Measurements from ENCODE around the gene OPA1.

The OPA1 gene

DNA sequence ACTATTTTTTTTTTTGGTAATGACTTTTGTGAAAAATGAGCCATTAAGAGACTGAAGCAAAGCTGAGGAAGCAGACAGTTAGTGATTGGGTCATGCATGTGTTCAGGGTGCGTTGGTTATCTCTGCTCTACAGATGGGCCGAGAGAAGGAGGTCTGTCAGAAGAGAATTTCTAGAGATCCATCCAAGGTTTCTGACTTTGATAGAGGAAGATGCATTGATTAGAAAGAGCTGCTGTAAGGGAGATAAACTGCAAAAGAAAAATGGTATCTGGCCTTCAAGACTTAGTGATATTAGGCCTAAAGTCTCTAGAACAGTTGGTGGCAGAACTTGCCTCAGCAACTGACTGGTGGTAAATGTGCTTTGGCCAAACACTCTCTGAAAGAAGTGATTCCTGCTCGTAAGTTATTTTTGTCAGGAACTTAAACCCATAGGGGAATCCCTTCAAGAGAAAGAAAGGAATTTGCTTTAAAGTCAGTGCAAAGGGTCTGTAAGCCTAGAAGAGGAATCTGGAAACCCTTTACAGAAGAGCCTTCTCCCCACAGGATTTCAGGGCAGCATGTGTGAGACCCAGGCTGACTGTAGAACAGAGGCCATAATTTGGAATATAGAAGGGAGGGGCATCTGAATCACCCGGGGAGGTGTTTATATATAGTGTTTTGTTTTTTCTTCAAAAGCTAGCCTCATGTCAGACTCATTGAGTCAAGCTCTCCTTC, 67.8 kb downstream of the OPA1 start:
- TF ChIP-seq, protein P1, sequence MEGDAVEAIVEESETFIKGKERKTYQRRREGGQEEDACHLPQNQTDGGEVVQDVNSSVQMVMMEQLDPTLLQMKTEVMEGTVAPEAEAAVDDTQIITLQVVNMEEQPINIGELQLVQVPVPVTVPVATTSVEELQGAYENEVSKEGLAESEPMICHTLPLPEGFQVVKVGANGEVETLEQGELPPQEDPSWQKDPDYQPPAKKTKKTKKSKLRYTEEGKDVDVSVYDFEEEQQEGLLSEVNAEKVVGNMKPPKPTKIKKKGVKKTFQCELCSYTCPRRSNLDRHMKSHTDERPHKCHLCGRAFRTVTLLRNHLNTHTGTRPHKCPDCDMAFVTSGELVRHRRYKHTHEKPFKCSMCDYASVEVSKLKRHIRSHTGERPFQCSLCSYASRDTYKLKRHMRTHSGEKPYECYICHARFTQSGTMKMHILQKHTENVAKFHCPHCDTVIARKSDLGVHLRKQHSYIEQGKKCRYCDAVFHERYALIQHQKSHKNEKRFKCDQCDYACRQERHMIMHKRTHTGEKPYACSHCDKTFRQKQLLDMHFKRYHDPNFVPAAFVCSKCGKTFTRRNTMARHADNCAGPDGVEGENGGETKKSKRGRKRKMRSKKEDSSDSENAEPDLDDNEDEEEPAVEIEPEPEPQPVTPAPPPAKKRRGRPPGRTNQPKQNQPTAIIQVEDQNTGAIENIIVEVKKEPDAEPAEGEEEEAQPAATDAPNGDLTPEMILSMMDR (IDR thresholded peaks at IDR 0.05): no peak
- TF ChIP-seq ZFX (IDR thresholded peaks at IDR 0.05; ENCODE audit: borderline replicate concordance): no peak
- H3K27ac ChIP-seq: no peak overlapping the region

DNA sequence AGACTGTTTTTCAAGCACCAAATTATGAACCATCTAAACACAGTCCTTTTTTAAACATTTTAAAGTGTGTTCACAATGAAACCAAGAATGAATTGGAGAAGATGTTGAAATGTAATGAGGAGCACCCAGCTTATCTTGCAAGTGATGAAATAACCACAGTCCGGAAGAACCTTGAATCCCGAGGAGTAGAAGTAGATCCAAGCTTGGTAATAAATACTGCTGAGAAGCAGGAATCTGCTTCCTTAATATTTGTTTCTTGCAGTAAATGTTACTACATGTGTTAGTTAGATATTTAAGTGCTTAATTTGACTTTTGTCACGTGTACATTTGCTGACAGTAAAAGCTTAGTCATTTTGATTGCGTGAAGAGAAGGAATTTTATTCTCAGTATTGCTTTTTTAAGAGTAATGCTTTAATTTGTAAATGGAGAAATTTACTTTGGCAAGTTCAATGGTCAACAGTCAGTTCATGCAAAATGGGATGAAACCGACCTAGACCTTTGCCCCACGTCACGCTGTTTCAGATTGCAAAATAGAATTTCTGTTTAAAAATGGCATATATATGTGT, 69.8 kb downstream of the OPA1 start:
- TF ChIP-seq, protein P1 (IDR thresholded peaks at IDR 0.05): no peak
- no peak for TF ChIP-seq ZFX (IDR thresholded peaks at IDR 0.05; ENCODE audit: borderline replicate concordance)
- no peak overlapping the region for H3K27ac ChIP-seq

DNA sequence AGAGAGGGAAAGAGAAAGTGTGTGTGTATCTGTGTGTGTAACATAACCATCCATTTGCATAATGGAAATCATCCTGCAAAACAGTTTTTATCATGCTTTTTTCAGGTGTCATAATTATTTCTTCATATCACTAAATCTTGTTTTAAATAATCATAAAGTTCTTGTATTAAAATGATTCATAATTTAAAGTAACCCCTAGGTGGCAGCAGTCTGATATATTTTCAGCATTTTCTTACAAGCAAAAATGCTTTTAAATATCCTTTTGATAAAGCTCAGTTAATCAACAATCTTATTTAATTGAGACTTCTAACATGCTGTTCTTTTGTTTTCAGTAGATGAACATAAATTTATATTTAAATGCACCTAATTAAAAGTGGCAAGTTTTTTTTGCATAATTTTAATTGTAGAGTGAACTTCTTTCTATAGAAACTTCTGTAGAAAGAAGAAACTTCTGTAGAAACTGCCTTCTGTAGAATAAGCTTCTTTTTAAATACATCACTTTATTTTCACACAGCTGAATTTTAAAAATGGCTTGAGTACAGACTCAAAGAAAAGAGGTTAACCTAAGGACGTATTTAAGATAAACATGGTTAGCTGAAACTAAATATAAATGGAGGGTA, 72.5 kb downstream of the OPA1 start:
- no peak for TF ChIP-seq ZFX (IDR thresholded peaks at IDR 0.05; ENCODE audit: borderline replicate concordance)
- TF ChIP-seq, protein P1 (IDR thresholded peaks at IDR 0.05): peak; percentile 73
- H3K27ac ChIP-seq: no peak overlapping the region

DNA sequence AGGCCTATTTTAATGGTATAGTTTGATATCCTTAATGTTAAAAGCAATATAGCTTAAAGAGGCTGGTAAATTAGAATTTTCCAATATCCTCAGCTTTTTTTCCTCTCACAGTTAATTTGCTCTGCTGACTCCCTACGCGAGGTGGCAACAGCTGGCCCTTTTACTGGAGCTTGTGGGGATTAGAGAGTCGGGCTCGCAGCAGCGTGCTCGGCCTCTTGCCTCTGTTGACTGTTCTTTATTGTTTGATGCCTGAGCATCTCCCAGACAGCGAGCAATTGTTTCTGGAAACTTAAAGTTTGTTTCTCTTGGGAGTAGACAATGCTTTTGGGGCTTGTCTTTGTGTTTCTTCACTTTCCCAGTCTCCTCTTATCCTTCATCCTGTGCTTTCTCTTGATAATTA, 80.8 kb downstream of the OPA1 start:
- no peak overlapping the region for H3K27ac ChIP-seq
- TF ChIP-seq, protein P1 (IDR thresholded peaks at IDR 0.05): no peak
- TF ChIP-seq ZFX (IDR thresholded peaks at IDR 0.05; ENCODE audit: borderline replicate concordance): no peak

DNA sequence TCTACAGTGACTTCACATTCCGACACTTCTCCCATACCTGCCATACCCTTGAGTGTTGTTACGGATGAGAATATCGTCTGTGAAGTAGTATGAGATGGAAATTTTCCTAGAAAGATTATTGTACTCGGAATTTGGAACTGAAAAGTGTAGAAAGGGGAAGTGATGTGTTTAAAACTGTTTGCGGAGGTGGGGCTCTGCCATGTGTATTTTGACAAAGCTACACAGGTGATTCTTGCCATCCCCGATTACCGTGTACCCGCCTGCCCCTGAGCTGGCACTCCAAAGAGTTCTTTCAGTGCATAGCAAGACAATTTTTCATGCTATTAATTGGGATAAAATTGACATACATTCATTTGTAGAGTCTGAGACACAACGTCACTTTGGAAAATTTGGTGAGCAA, 81.7 kb downstream of the OPA1 start:
- TF ChIP-seq ZFX (IDR thresholded peaks at IDR 0.05; ENCODE audit: borderline replicate concordance): no peak
- TF ChIP-seq, protein P1 (IDR thresholded peaks at IDR 0.05): no peak
- H3K27ac ChIP-seq: no peak overlapping the region

DNA sequence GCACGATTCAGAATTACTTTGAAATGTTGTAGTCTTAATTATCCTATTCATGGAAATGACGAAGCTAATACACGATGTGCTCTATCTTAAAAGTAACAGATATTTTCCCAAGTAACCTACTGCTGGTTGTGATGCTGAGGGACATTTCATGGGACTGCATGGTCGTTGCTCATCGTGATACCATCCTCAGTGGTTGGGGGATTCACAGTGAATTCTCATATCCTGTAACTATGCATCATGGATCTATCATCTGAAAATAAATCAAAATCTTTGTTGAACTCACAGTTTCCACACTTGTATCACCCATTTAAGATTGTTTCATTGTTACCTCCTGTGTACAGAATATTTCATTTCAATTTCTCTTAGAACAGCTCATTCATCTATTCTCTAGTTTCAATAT, 84.7 kb downstream of the OPA1 start:
- no peak overlapping the region for H3K27ac ChIP-seq
- no peak for TF ChIP-seq ZFX (IDR thresholded peaks at IDR 0.05; ENCODE audit: borderline replicate concordance)
- TF ChIP-seq, protein P1 (IDR thresholded peaks at IDR 0.05): no peak

DNA sequence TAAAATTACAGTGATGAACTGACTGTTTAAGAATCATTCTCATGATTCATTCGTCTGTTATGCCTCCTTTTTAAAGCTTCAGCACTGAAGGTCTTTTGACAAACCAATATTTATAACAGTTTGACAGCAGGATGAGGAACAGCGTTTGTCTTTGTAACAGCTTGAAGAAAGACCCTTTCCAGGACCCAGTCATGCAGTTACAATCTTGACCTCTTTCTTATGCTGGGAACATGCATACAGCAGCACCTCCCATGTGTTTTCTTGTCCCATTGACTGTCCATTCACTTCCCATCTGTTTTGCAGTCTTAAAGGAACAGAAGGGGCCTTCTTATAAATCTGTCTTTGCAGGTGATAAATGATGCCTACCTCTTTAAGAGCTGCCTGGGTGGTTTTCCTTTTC, 87.2 kb downstream of the OPA1 start:
- no peak overlapping the region for H3K27ac ChIP-seq
- TF ChIP-seq, protein P1 (IDR thresholded peaks at IDR 0.05): no peak
- TF ChIP-seq ZFX (IDR thresholded peaks at IDR 0.05; ENCODE audit: borderline replicate concordance): no peak

Measured in 22Rv1 (cell line).